Sciatic nerve (tissue), 2 donors: ENCODE data around the gene SDK2. TPM values are rescaled to one million over a fixed set of nuclear protein-coding genes. Genes with fewer than 3 reads are reported as not detected.
A peak's percentile ranks its signal among the peaks of the same experiment; 100 is the strongest.

ENCODE experiments used
- ATAC-seq: fragments of 200-7000 bp; cut with Tn5 transposase; one replicate; pipeline ENCODE4 v1.9.1; 2020; ENCODE audit warnings: mild to moderate bottlenecking, moderate library complexity
- DNase-seq: peaks from one replicate; pipeline ENCODE4 v3.0.0-alpha.2; 2020; ENCODE audit warnings: low spot score
- intact Hi-C: fragments of 100-400 bp; cut with DNase I; formaldehyde crosslinking; loops from one replicate; pipeline ENCODE4 v1.14.2; 2022
- total RNA-seq: library from RNA; stranded (reverse); fragmentation: NEBNext Ultra II Directional; extraction: Animal tissue kit (Norgen Biotek cat#: 25700); gene quantifications from one replicate; pipeline ENCODE4 v1.2.1, GENCODE V29; 2021
- donor health status: DM: no; HTN: no; CAD: no.
- donor health status: DM: no; HTN: no; CAD: no.

Gene SDK2
- total RNA-seq, 1 donor from 2014 or later, result 10.8 TPM

GRCh38 chr17:73284906-73285602, 359.2 kb downstream of the SDK2 start:
- intact Hi-C loops, result no loop called here
- ATAC-seq (peak; percentile 2), DNase-seq (no peak)
